B cell (primary cell): Measurements from ENCODE around the gene VLDLR. TPM values are rescaled to one million over a fixed set of nuclear protein-coding genes. Genes with fewer than 3 reads are reported as not detected.

Source experiments
- ATAC-seq: fragments of 200-7000 bp; cut with Tn5 transposase; one replicate; pipeline ENCODE4 v1.10.0; 2021; ENCODE audit warnings: low read depth, mild to moderate bottlenecking, moderate number of reproducible peaks, moderate library complexity
- CTCF ChIA-PET: fragments of 350-600 bp; sonication (Branson Sonifier 250); formaldehyde crosslinking; loops from one replicate; lab custom pipeline; 2021; ENCODE audit warnings: antibody characterized with exemption, inconsistent platforms; lab: Charles Lee
- POLR2A ChIA-PET: fragments of 350-600 bp; sonication (Branson Sonifier 250); formaldehyde crosslinking; loops from one replicate; lab custom pipeline; 2021; ENCODE audit warnings: antibody characterized with exemption; lab: Charles Lee
- DNase-seq: peaks from one replicate; pipeline ENCODE4 v3.0.0; 2013
- H2AFZ ChIP-seq: 2 replicates; pipeline ENCODE4 v1.6.1; 2012; ENCODE audit warnings: mild to moderate bottlenecking, low read depth, low read length; ENCODE audit not compliant: insufficient read depth, poor library complexity, severe bottlenecking
- H3K27ac ChIP-seq, 2 donors: 1 replicate in 1 of 2; 2 replicates in 1 of 2; pipeline ENCODE4 v1.5.1; 2012 to 2013; ENCODE audit warnings: low read length in 2 of 2, mild to moderate bottlenecking in 2 of 2, moderate library complexity in 1 of 2
- H3K27me3 ChIP-seq, 4 experiments: fragments of 200-600 bp in 1 of 4; sonication (generic) in 1 of 4; replicated peaks in 1 of 4; 1 replicate in 2 of 4; 2 replicates in 2 of 4; pipeline versions ENCODE4 v1.6.1 to v1.7.0; 2013 to 2016; ENCODE audit warnings: low read length in 3 of 4, mild to moderate bottlenecking in 2 of 4, mixed read lengths in 1 of 4, moderate library complexity in 1 of 4; ENCODE audit not compliant: insufficient read depth in 4 of 4, control insufficient read depth in 3 of 4; ENCODE audit errors: control extremely low read depth in 1 of 4
- H3K36me3 ChIP-seq, 2 experiments: replicated peaks in 1 of 2; 1 replicate in 1 of 2; 2 replicates in 1 of 2; pipeline versions ENCODE4 v1.6.1 to v1.7.1; 2013; ENCODE audit warnings: low read length in 1 of 2; ENCODE audit not compliant: insufficient read depth in 2 of 2, control insufficient read depth in 1 of 2; ENCODE audit errors: control extremely low read depth in 1 of 2, extremely low read depth in 1 of 2
- H3K4me1 ChIP-seq, 2 donors: fragments of 200-600 bp in 1 of 2; sonication (generic) in 1 of 2; 1 replicate in 1 of 2; 2 replicates in 1 of 2; pipeline versions ENCODE4 v1.5.1 to v1.6.1; 2013 to 2017; ENCODE audit warnings: low read length in 2 of 2; ENCODE audit not compliant: control insufficient read depth in 2 of 2, insufficient read depth in 2 of 2
- H3K4me2 ChIP-seq: replicated peaks from 2 replicates; pipeline ENCODE3; 2012; ENCODE audit warnings: mild to moderate bottlenecking, low read depth, low read length; ENCODE audit not compliant: poor library complexity, severe bottlenecking
- H3K4me3 ChIP-seq, 5 experiments: fragments of 200-600 bp in 1 of 5; sonication (generic) in 1 of 5; 1 replicate in 3 of 5; 2 replicates in 2 of 5; pipeline versions ENCODE4 v1.5.1 to v1.7.0; 2011 to 2016; ENCODE audit warnings: low read length in 4 of 5, mild to moderate bottlenecking in 4 of 5, low read depth in 2 of 5, control low read depth in 1 of 5, moderate library complexity in 1 of 5; ENCODE audit not compliant: insufficient read depth in 1 of 5; ENCODE audit errors: control extremely low read depth in 1 of 5, extremely low read depth in 1 of 5
- H3K79me2 ChIP-seq: fragments of 200-600 bp; sonication (generic); one replicate; pipeline ENCODE4 v1.6.0; 2016; ENCODE audit warnings: low read length; ENCODE audit not compliant: control insufficient read depth, insufficient read depth
- H3K9ac ChIP-seq: fragments of 200-600 bp; sonication (generic); 2 replicates; pipeline ENCODE4 v1.6.1; 2017; ENCODE audit warnings: mild to moderate bottlenecking, low read length, moderate library complexity
- H3K9me3 ChIP-seq, 3 donors: one replicate each; pipeline versions ENCODE4 v1.6.1 to v1.7.1; 2013; ENCODE audit warnings: low read length in 2 of 3; ENCODE audit not compliant: control insufficient read depth in 2 of 3, insufficient read depth in 1 of 3; ENCODE audit errors: control extremely low read depth in 1 of 3
- H4K20me1 ChIP-seq: 2 replicates; pipeline ENCODE4 v1.6.0; 2012; ENCODE audit warnings: mild to moderate bottlenecking, low read length; ENCODE audit not compliant: insufficient read depth, control insufficient read depth, poor library complexity, severe bottlenecking
- H3K27ac Mint-ChIP-seq: one replicate; pipeline ENCODE4 v1.8.0; 2021; ENCODE audit warnings: mixed read lengths
- H3K27me3 Mint-ChIP-seq: one replicate; pipeline ENCODE4 v1.8.0; 2021; ENCODE audit warnings: mixed read lengths
- H3K4me1 Mint-ChIP-seq: one replicate; pipeline ENCODE4 v1.8.0; 2021; ENCODE audit warnings: mixed read lengths
- H3K4me3 Mint-ChIP-seq: one replicate; pipeline ENCODE4 v1.8.0; 2021; ENCODE audit warnings: mixed read lengths
- H3K9me3 Mint-ChIP-seq: one replicate; pipeline ENCODE4 v1.8.0; 2022; ENCODE audit warnings: mixed read lengths; ENCODE audit not compliant: insufficient read depth
- CTCF ChIP-seq: fragments of 200-600 bp; IDR thresholded peaks from one replicate; pipeline ENCODE4 v1.8.0; 2022; ENCODE audit warnings: antibody characterized with exemption, mild to moderate bottlenecking
- EZH2 ChIP-seq: IDR thresholded peaks from 2 replicates; pipeline ENCODE4 v1.6.1; 2012; ENCODE audit warnings: borderline replicate concordance, low read depth, mild to moderate bottlenecking, moderate library complexity, low read length; ENCODE audit not compliant: insufficient read depth, poor library complexity, severe bottlenecking
- WGBS: methylation state at CpG from one replicate; pipeline ENCODE4 v1.1.5; 2013; ENCODE audit warnings: missing lambda C conversion rate; ENCODE audit not compliant: insufficient coverage; 5-methylcytosine and 5-hydroxymethylcytosine counted together
- intact Hi-C: fragments of 100-400 bp; cut with micrococcal nuclease; formaldehyde crosslinking; loops from one replicate; pipeline ENCODE4 v1.10.0; 2022
- polyA plus RNA-seq: library from polyadenylated mRNA; depleted of rRNA; stranded (reverse); fragments of >200 nt; gene quantifications from 2 replicates; pipeline ENCODE4 v1.2.3, GENCODE V29; 2012
- total RNA-seq, 2 donors: library from RNA; stranded (reverse); fragments of 120-200 nt in 1 of 2; gene quantifications; 1 replicate in 1 of 2; 2 replicates in 1 of 2; pipeline versions ENCODE4 v1.2.3 to v1.2.4, GENCODE V29; 2013 to 2022

The VLDLR gene
- total and polyA plus RNA-seq, 2 donors (not counting 1 experiment from before 2014, with no cell fraction given): 0.03 TPM; not detected in 1

- Histone ChIP-seq H2AFZ (peak overlapping the region; percentile 67), H3K36me3 (no peaks in the 10 kb centered on the region), H3K27ac (no peak overlapping the region), H3K4me3 (peak overlapping the region in 4 of 5 experiments; percentile 9 to 60 (median 47)), H3K9ac (peak overlapping the region; percentile 58), H3K27me3 (peaks cover 0 to 49% (median 25%) of the 10 kb centered on the region in 4 experiments), H3K4me2 (peak overlapping the region; percentile 85), H3K79me2 (no peaks in the 10 kb centered on the region), H3K9me3 (peaks cover 0 to 6% (median 0%) of the 10 kb centered on the region in 3 donors), H4K20me1 (no peaks in the 10 kb centered on the region), H3K4me1 (peaks cover 17 to 24% of the 10 kb centered on the region in 2 donors)
- ATAC-seq: no peak
- H3K27ac Mint-ChIP-seq: no peak overlapping the region
- no peak for TF ChIP-seq EZH2
- no peak for TF ChIP-seq CTCF
- CTCF ChIA-PET: no interaction called here
- POLR2A ChIA-PET: no interaction called here
- H3K4me1 Mint-ChIP-seq: peaks cover 20% of the 10 kb centered on the region
- H3K27me3 Mint-ChIP-seq: peaks cover 64% of the 10 kb centered on the region
- H3K4me3 Mint-ChIP-seq: peak overlapping the region; percentile 88
- peaks cover 2% of the 10 kb centered on the region for H3K9me3 Mint-ChIP-seq
- intact Hi-C loops: no loop called here
- WGBS: 2% methylated on average over 71 of the region's 82 CpGs
- peak; percentile 6 for DNase-seq
Measured at GRCh38 chr9:2622461-2623287, 1.1 kb downstream of the VLDLR start.
